NCI-H1694 treated with DMSO at 0.1 percent for 48 hours (cell line): Measurements from ENCODE around the gene TBCB.

Experiments
- DNase-seq: peaks from one replicate; lab custom pipeline; 2025; lab: John Stamatoyannopoulos, UW

The TBCB gene

GRCh38 chr19:36136964-36137686 lies 21.9 kb downstream of the TBCB start:
- peak; percentile 7 for DNase-seq

DNA sequence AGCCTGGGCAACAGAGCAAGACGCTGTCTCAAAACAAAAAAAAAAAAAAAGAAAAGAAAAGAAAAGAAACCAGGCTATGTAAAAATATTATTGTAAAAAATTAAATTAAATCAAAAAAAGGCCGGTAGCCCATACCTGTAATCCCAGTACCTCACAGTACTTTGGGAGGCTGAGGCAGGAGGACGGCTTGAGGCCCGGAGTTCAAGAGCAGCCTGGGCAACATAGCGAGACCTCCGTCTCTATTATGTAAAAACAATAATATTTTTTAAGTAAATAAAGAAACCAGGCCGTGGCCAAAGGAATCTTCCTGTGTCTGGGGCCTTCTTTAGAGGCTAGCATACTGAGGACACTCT lies 23.8 kb downstream of the TBCB start:
- DNase-seq, result no peak

- DNase-seq, result peak; percentile 89
Measured at GRCh38 chr19:36139473-36140303, 24.4 kb downstream of the TBCB start, which contains the start of gene CAPNS1. Gene CAPNS1, plus strand, starts transcription at chr19:36140066. Its CDS starts 946 bp downstream, at chr19:36141012.

DNA sequence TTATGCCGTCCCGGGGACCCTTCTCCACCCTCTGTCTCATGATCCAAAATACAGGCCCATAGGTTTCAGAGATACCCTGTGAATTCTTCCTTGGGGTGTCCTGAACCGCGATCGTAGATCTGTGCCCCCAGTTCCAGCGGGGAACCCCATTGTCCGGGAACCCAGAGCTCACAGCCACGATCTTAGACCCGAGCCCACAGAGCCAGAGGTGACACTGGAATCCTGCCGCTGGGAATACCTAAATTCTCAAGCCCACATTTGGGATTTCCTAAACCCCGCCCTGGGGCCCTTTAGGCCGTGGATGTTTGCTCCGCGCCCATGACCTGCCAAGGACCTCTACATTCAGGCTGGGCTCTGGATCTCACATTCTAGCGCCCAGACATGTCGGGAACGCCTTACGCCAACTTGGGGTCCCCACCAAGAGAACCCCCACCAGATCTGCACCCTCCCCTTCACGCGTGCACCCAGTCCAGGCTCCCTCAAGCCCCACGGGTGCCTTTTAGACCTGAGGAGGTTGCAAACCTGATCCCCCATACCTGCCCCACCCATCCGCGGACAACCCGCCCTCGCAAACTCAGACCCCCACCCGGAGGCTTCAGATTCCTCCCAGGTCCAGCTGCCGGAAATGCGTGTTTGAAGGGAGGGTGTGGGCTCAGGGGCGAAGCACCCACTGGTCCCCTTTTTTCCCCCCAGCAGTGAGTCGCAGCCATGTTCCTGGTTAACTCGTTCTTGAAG lies 25.2 kb downstream of the TBCB start:
- peak; percentile 27 for DNase-seq

- peak; percentile 61 for DNase-seq
Measured at GRCh38 chr19:36141039-36141927, 26.0 kb downstream of the TBCB start.

DNA sequence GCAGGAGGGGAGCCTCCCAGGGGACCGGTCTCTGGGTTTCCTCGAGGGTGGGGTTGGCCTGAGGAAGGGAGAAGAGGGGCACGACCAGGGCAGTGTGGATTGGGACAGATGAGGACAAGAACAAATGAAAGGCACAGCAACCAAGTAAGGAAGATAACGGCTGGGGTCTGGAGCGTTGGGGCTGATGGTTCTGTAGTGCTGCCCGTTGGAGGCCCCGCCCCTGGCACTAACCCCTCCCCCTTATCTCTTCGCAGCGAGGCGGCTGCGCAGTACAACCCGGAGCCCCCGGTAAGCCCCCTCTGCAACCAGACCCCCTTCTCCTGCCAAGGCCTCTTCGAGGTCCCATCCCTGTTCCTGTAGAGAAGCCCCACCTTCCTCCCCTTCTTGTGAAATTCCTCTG lies 26.8 kb downstream of the TBCB start:
- DNase-seq, result no peak

GRCh38 chr19:36142496-36142895 lies 27.2 kb downstream of the TBCB start:
- no peak for DNase-seq

DNA sequence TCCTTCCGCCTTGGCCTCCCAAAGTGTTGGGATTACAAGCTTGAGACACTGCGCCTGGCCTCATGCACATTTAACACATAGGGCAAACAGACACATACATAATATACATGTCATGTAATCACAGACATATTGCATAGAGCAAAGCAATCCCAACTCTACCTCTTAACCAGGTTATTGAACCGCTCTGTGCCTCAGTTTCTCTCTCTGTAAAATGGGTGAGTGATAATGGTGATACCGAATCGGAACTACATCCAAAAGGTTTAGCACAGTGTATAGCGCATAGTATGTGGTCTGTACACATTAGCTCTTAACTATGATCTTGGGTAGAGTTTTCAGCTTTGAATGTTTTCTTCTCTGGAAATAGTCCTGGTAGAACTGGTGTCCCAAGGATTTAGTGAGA lies 29.4 kb downstream of the TBCB start:
- DNase-seq, result no peak

DNA sequence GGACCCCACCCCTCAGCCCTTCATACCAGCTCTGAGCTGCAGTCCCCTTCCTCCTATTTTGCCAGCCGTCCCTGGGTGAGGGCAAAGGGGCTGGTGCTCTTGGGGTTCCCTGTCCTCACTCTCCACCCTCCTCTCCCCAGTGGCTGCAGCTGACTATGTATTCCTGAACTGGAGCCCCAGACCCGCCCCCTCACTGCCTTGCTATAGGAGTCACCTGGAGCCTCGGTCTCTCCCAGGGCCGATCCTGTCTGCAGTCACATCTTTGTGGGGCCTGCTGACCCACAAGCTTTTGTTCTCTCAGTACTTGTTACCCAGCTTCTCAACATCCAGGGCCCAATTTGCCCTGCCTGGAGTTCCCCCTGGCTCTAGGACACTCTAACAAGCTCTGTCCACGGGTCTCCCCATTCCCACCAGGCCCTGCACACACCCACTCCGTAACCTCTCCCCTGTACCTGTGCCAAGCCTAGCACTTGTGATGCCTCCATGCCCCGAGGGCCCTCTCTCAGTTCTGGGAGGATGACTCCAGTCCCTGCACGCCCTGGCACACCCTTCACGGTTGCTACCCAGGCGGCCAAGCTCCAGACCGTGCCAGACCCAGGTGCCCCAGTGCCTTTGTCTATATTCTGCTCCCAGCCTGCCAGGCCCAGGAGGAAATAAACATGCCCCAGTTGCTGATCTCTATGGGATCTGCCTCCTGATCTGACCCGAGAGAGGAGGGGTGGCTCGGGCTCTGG lies 34.6 kb downstream of the TBCB start:
- no peak for DNase-seq

- no peak for DNase-seq
Measured at GRCh38 chr19:36150586-36150985, 35.3 kb downstream of the TBCB start.

DNA sequence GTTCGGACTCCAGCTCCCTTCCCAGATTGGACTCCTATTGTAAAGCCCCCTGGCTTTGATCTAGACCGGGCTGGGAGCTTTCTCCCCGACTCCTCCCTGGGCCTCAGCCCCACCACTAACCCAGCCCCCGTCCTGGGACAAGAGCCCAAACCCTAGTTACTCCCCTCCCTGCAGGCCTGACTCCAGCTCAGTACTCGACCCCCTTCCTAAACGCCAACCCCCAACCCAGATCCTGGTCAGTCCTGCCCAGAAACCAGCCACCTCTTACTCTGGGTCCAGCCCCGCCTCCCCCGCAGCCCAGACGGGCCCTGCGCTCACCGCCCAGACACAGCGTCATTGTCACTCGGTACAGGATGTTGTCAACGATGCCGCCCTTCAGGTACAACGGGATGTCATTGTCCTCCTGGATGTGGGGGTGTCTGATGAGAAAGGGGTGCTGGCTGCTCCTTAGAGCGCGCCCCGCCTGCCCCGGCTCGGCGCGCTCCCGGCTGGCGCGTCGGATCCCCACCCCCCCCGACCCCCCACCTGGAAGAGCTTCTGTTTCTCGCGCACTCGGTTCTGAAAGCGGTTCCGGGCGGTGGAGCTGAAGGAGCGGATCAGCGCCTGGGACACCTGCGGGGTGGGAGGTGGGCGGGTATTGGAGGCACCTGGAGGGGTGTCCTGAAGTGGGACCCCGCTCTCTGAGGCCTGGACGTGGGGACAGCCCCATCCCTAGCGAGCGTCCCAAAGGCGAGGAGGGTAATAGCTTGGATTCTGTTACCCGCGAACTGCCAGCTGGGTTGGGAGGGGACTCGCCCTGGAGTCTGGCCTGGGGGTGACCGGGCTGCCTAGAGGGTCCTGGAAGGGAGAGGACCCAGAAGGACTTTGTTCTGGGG lies 36.1 kb downstream of the TBCB start:
- DNase-seq, result no peak

DNA sequence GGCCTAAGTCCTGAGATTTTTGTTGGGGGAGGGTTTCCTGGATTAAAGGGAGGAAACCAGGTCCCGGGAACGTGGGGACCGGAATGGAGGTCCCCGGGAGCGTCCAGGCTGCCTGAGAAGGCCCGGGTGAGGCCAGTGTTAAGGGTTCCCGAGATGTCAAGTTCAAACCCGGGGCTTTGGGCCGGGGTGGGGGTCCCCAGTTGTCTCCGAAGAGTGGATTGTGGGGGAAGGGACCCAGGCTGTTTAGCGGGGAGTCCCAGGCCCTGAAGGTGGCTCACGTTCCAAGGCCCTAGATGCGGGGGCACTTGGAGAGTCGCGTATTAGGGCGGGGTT lies 36.7 kb downstream of the TBCB start:
- no peak for DNase-seq

DNA sequence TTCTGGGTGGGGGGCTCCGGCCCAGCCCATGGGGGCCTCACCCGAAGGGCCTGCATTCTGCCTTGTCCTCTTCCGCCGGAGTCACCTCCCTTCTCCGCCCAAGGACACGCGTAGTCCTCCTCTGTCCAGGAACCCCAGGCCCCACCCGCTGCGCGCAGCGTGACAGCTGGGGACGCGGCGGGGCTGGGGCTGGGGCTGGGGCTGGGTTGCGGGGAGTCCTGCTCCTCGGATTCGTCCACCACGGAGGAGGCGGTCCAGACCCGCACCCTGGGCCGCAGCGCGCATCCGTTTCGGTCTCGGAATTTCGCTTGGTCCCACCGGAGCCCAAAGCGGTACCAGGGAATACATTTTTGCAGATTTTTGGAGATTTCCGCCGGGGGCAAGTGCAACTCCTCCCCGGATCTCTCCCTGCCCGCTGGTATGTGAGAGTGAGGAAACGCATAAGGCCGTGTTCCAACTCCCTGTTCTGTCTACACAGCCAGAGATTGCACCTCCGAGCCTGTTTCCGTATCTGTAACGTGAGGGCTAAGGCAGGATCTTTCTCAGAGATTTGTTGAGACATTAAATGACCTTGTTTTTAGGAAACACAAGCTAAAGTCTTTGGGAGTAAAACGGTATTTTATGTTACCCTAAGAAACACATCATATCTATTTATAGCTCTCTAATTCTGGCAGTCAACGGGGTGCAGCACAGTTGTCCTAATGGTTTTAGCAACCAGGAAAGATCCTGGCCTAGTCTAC lies 37.3 kb downstream of the TBCB start, which contains the start of gene COX7A1:
COX7A1 (minus strand) TSS at position 96 of the 740 bp plus-strand sequence; CDS start at position 56, 40 bp downstream.
- no peak for DNase-seq

- DNase-seq, result no peak
Measured at GRCh38 chr19:36153126-36153525, 37.9 kb downstream of the TBCB start.

DNA sequence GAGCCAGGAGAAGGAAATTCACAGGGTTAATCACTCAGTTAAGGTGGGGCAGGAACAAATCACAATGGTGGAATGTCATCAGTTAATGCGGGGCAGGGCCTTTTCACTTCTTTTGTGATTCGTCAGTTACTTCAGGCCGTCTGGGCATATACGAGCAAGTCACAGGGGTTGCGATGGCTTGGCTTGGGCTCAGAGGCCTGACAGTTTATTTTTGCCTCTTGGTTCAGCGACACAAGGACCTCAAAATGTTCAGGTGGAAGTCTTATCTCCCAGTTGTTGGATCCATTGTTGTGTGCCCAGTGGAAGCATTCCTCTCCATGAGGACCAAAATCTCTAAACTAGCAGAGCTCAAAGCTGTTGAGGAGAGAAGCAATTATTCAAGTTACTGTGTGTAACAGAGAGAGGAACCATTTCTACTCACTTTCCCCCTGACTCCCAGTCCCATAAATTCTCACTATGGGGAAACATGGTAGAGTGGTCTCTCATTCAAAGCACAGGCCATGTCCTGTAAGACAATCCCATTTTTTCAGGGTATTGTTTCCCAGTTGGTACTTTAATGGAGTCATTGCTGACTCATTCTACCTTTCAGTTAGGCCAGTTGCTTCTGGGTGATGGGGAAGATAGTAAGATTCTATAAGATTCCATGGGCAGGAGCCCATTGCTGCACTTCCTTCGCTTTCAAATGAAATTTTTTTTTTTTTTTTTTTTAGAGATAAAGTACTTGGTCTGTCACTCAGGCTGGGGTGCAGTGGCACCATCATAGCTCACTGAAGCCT lies 45.7 kb downstream of the TBCB start:
- DNase-seq, result no peak

- DNase-seq, result no peak
Measured at GRCh38 chr19:36163813-36164212, 48.5 kb downstream of the TBCB start.

DNA sequence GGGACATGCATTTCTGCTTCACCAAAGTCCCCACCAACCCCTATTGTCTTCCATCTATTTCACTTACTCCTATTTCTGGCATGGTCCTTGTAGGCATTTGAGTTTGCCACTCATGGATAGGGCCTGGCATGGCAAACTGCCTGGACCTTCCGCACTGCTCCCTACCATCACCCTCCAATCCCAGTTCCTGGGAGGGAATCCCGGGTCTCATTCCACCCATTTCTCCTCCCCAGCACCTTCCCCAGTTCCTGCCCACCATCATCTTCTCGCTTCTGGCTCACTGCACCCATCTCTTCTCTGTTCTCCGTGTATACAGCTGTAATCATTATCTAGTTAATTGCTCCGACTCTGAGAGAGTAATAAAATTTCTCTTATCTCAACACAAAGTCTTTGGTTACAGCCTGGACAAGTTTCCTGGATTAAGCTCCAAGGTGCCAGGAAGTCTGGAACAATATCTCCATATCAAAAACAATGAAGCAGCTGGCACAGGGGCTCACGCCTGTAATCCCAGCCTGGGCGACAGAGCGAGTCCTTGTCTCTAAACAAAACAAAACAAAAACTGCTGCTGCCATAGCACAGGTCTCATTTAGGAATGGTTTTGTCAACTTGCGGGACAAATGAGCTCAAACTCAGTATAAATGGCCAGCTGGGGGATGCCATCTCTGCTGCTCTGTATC lies 54.0 kb downstream of the TBCB start:
- DNase-seq, result peak; percentile 23

- DNase-seq, result no peak
Measured at GRCh38 chr19:36172852-36173251, 57.6 kb downstream of the TBCB start.
